Parathyroid adenoma (tissue), 2 donors: ENCODE data around the gene MAN2A2.

ENCODE experiments used
- H2AFZ ChIP-seq: fragments of 300-600 bp; sonication (generic); one replicate; pipeline ENCODE4 v1.7.0; 2017; ENCODE audit warnings: antibody characterized with exemption, mild to moderate bottlenecking
- H3K27ac ChIP-seq: fragments of 300-600 bp; sonication (generic); one replicate; pipeline ENCODE4 v1.7.0; 2017
- H3K27me3 ChIP-seq: fragments of 300-600 bp; sonication (generic); one replicate; pipeline ENCODE4 v1.7.0; 2017; ENCODE audit warnings: low read length; ENCODE audit not compliant: control insufficient read depth, insufficient read depth
- H3K36me3 ChIP-seq: fragments of 300-600 bp; sonication (generic); one replicate; pipeline ENCODE4 v1.7.0; 2017; ENCODE audit warnings: low read length; ENCODE audit not compliant: control insufficient read depth, insufficient read depth
- H3K4me1 ChIP-seq: fragments of 300-600 bp; sonication (generic); one replicate; pipeline ENCODE4 v1.7.0; 2017; ENCODE audit warnings: control low read depth
- H3K4me2 ChIP-seq: fragments of 300-600 bp; sonication (generic); one replicate; pipeline ENCODE4 v1.7.0; 2017; ENCODE audit warnings: low read length
- H3K4me3 ChIP-seq: fragments of 300-600 bp; sonication (generic); one replicate; pipeline ENCODE4 v1.7.0; 2017; ENCODE audit warnings: low read depth, low read length
- H3K79me2 ChIP-seq: fragments of 300-600 bp; sonication (generic); one replicate; pipeline ENCODE4 v1.7.0; 2017; ENCODE audit warnings: control low read depth
- H3K9ac ChIP-seq: fragments of 300-600 bp; sonication (generic); one replicate; pipeline ENCODE4 v1.7.0; 2017; ENCODE audit warnings: mild to moderate bottlenecking
- H3K9me3 ChIP-seq: fragments of 300-600 bp; sonication (generic); one replicate; pipeline ENCODE4 v1.7.0; 2017; ENCODE audit warnings: low read length; ENCODE audit not compliant: control insufficient read depth
- TF ChIP-seq, protein P1 (sequence below): fragments of 300-600 bp; sonication (generic); IDR thresholded peaks from one replicate; pipeline ENCODE4 v1.7.0; 2017; ENCODE audit warnings: antibody characterized with exemption, mild to moderate bottlenecking
- donor health status: primary hyperparathyroidism.

Gene MAN2A2

DNA sequence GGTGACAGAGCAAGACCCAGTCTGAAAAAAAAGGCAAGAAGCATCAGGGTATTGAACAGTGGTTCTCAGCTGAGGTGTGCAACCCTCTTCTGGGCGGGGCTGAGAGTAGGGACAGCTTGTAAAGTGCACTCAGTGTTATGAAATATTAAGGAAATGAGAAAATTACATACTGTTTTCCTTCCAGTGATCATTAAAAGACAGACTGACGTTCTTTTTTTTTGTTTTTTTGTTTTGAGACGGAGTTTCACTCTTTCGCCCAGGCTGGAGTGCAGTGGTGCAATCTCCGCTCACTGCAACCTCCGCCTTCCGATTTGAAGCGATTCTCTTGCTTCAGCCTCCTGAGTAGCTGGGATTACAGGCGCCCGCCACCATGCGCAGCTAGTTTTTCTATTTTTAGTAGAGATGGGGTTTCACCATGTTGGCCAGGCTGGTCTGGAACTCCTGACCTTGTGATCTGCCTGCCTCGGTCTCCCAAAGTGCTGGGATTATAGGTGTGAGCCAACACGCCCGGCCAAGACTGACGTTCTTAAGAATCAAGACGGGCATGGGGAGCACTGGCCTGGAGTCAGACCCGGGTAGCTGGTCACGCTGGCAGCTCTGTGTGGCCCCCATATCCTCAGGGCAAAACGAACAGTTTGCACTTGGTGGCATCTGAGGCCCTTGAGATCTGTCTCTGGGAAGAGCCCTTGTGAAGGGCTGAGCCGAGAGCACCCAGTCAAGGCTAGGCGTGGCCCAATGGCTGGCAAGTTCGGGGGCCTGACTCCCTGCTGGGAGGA is 11.4 kb downstream of the MAN2A2 start:
- Histone ChIP-seq H3K9me3 (no peaks in the 10 kb centered on the region), H3K36me3 (no peaks in the 10 kb centered on the region)
- TF ChIP-seq, protein P1, sequence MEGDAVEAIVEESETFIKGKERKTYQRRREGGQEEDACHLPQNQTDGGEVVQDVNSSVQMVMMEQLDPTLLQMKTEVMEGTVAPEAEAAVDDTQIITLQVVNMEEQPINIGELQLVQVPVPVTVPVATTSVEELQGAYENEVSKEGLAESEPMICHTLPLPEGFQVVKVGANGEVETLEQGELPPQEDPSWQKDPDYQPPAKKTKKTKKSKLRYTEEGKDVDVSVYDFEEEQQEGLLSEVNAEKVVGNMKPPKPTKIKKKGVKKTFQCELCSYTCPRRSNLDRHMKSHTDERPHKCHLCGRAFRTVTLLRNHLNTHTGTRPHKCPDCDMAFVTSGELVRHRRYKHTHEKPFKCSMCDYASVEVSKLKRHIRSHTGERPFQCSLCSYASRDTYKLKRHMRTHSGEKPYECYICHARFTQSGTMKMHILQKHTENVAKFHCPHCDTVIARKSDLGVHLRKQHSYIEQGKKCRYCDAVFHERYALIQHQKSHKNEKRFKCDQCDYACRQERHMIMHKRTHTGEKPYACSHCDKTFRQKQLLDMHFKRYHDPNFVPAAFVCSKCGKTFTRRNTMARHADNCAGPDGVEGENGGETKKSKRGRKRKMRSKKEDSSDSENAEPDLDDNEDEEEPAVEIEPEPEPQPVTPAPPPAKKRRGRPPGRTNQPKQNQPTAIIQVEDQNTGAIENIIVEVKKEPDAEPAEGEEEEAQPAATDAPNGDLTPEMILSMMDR, result no peak

DNA sequence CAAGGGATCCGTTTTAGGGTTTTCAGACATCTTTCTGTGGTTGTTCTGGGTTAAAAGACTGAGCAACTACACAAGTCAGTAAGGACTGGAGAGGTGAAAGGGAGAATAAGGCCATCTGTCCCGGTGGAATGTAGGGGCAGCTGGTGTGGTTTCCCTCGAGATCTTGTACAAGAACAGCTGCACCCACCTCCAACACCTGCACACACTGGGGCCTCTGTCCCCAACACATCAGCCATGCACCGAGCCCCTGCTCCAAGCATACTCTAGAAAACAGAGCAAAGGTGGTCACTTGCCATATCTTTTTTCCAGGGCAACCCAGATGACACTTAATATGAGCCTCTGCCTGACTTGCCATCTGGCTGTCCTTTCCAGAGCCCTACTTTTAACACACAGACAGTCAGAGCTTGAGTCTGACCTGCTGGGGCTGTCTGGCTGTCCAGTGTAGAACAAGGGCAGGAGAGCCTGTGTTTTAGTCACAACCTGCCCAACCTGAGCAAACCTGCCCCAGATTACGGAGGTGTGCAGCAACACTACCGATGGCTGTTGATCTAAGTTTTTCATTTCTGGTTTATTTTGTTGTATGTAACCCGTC is 12.2 kb downstream of the MAN2A2 start:
- H3K4me1 ChIP-seq, result no peaks in the 10 kb centered on the region
- H3K36me3 ChIP-seq, result no peaks in the 10 kb centered on the region
- H3K27ac ChIP-seq, result no peak overlapping the region

More for the DNA sequence above, 11.4 kb downstream of the MAN2A2 start:
- Histone ChIP-seq H3K4me2 (no peak overlapping the region), H3K79me2 (no peaks in the 10 kb centered on the region), H2AFZ (no peak overlapping the region), H3K27me3 (no peaks in the 10 kb centered on the region), H3K27ac (no peak overlapping the region), H3K4me3 (no peak overlapping the region), H3K9ac (no peak overlapping the region), H3K4me1 (no peaks in the 10 kb centered on the region)

DNA sequence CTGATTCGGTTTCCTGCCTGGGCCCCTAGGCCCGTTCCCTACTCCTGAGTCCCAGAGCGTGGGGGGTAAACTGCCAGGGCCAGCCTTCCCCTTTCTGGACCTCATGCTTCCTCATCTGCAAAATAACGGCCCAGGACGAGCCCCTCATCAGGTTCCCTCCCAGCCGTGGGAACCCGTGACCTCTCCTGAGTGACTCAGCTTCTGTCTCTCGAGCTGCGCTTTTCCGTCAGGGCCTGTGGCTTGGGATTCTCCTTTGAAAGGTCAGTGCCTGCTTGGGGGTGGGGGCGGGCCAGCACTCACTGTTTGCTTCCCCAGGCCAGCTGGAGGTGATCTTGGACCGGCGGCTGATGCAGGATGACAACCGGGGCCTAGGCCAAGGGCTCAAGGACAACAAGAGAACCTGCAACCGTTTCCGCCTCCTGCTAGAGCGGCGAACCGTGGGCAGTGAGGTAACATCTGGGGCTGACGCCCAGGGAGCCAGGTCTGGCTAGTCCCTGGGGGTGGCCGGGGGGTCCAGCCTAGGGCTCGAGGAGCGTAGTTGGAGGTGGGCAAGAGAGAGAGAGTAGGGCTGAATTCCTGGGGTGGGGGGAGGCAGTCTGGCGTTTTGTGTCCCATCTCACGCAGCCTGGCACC is 12.8 kb downstream of the MAN2A2 start:
- TF ChIP-seq, protein P1, result no peak
- no peak overlapping the region for H3K4me3 ChIP-seq
- H3K79me2 ChIP-seq, result no peaks in the 10 kb centered on the region
- no peak overlapping the region for H3K9ac ChIP-seq
- no peak overlapping the region for H3K27ac ChIP-seq
- H3K27me3 ChIP-seq, result no peaks in the 10 kb centered on the region
- H3K36me3 ChIP-seq, result no peaks in the 10 kb centered on the region
- H2AFZ ChIP-seq, result no peak overlapping the region
- H3K4me2 ChIP-seq, result no peak overlapping the region
- H3K9me3 ChIP-seq, result no peaks in the 10 kb centered on the region
- no peaks in the 10 kb centered on the region for H3K4me1 ChIP-seq

More for the DNA sequence above, 12.2 kb downstream of the MAN2A2 start:
- Histone ChIP-seq H3K9ac (no peak overlapping the region), H3K4me2 (no peak overlapping the region), H3K79me2 (no peaks in the 10 kb centered on the region), H3K27me3 (no peaks in the 10 kb centered on the region), H2AFZ (no peak overlapping the region), H3K9me3 (no peaks in the 10 kb centered on the region), H3K4me3 (no peak overlapping the region)
- TF ChIP-seq, protein P1, result no peak

DNA sequence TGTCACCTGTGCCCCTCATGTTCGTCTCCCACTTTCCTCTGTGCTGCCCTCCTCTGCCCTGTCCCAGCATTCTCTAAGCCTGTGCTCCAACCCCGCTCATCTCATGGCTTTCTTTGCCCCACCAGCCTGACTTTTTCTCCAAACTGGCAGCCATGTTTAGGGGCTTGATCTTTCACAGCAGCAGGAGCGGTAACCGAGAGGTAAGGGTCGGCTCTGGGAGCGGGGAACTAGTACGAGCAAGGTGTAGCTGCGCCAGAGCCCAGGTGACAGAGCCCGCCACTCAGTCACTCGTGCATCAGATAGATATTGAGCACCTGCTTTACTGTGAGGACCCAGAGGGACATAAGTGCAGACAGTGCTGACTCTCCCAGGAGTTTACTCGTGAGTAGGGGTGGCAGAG is 13.4 kb downstream of the MAN2A2 start:
- no peak overlapping the region for H2AFZ ChIP-seq
- no peaks in the 10 kb centered on the region for H3K36me3 ChIP-seq
- H3K27ac ChIP-seq, result no peak overlapping the region
- H3K4me3 ChIP-seq, result no peak overlapping the region
- H3K9ac ChIP-seq, result no peak overlapping the region
- H3K79me2 ChIP-seq, result no peaks in the 10 kb centered on the region
- TF ChIP-seq, protein P1, result no peak
- no peaks in the 10 kb centered on the region for H3K9me3 ChIP-seq
- no peaks in the 10 kb centered on the region for H3K27me3 ChIP-seq
- no peak overlapping the region for H3K4me2 ChIP-seq
- H3K4me1 ChIP-seq, result no peaks in the 10 kb centered on the region
